GM21576 (cell line): ENCODE results near the gene WDR37.
"Not testable (repeated sequence)": the region's sequence is repeated elsewhere in the genome, so short reads cannot be mapped to it uniquely, and the experiment has no call there.

Experiments used
- ATAC-seq: cut with Tn5 transposase; IDR thresholded peaks from one replicate; pipeline ENCODE4 v1.9.1; 2021; ENCODE audit warnings: mild to moderate bottlenecking, moderate library complexity; ENCODE audit not compliant: unreplicated experiment

Gene WDR37

GRCh38 chr10:1102831-1103230 lies 46.6 kb downstream of the WDR37 start:
- no peak for ATAC-seq

- ATAC-seq = no peak
Observed at GRCh38 chr10:1103551-1103950, 47.4 kb downstream of the WDR37 start.

GRCh38 chr10:1104971-1105370 lies 48.8 kb downstream of the WDR37 start:
- ATAC-seq = no peak

- no peak for ATAC-seq
Observed at GRCh38 chr10:1107004-1107403, 50.8 kb downstream of the WDR37 start.

GRCh38 chr10:1107679-1108078 lies 51.5 kb downstream of the WDR37 start:
- no peak for ATAC-seq

- peak; percentile 86 for ATAC-seq
Observed at GRCh38 chr10:1109795-1110673, 53.8 kb downstream of the WDR37 start.

- ATAC-seq = no peak
Observed at GRCh38 chr10:1110674-1111119, 54.5 kb downstream of the WDR37 start.

GRCh38 chr10:1114315-1114714 lies 58.1 kb downstream of the WDR37 start:
- ATAC-seq = no peak

GRCh38 chr10:1114719-1115606 lies 58.8 kb downstream of the WDR37 start:
- ATAC-seq = no peak

GRCh38 chr10:1115607-1115955 lies 59.4 kb downstream of the WDR37 start:
- ATAC-seq = peak; percentile 50

GRCh38 chr10:1116051-1116450 lies 59.9 kb downstream of the WDR37 start:
- ATAC-seq = no peak

GRCh38 chr10:1116696-1117280 lies 60.6 kb downstream of the WDR37 start:
- ATAC-seq = no peak

- ATAC-seq = no peak
Observed at GRCh38 chr10:1117651-1118050, 61.5 kb downstream of the WDR37 start.

GRCh38 chr10:1118318-1118717 lies 62.1 kb downstream of the WDR37 start:
- ATAC-seq = not testable (repeated sequence)

- ATAC-seq = no peak
Observed at GRCh38 chr10:1119027-1119426, 62.8 kb downstream of the WDR37 start.

- no peak for ATAC-seq
Observed at GRCh38 chr10:1119501-1119900, 63.3 kb downstream of the WDR37 start.

GRCh38 chr10:1120306-1120705 lies 64.1 kb downstream of the WDR37 start:
- no peak for ATAC-seq

- ATAC-seq = no peak
Observed at GRCh38 chr10:1120801-1121211, 64.6 kb downstream of the WDR37 start.

GRCh38 chr10:1121271-1121970 lies 65.2 kb downstream of the WDR37 start:
- no peak for ATAC-seq

GRCh38 chr10:1122349-1122748 lies 66.2 kb downstream of the WDR37 start:
- ATAC-seq = no peak

- no peak for ATAC-seq
Observed at GRCh38 chr10:1123198-1123597, 67.0 kb downstream of the WDR37 start.
